H9 (cell line): ENCODE data around the gene IP6K3. TPM values are rescaled to one million over a fixed set of nuclear protein-coding genes. Genes with fewer than 3 reads are reported as not detected.

Experiments used
- DNase-seq: peaks from one replicate; pipeline ENCODE4 v3.0.0-alpha.2; 2017
- H2AFZ ChIP-seq: one replicate; pipeline ENCODE4 v1.6.1; 2013; ENCODE audit warnings: mild to moderate bottlenecking, low read length, control low read depth, moderate library complexity
- H2AK5ac ChIP-seq: 2 replicates; pipeline ENCODE4 v1.6.1; 2013; ENCODE audit warnings: low read length, control low read depth, mixed read lengths; ENCODE audit not compliant: insufficient read length
- H2BK120ac ChIP-seq: one replicate; pipeline ENCODE4 v1.6.1; 2013; ENCODE audit warnings: low read depth, mild to moderate bottlenecking, low read length, control low read depth, inconsistent platforms; ENCODE audit not compliant: poor library complexity, severe bottlenecking
- H2BK12ac ChIP-seq: 2 replicates; pipeline ENCODE4 v1.6.1; 2013; ENCODE audit warnings: low read length, control low read depth, mixed read lengths, low read depth; ENCODE audit not compliant: insufficient read length
- H2BK15ac ChIP-seq: 2 replicates; pipeline ENCODE4 v1.6.1; 2013; ENCODE audit warnings: low read depth, low read length, control low read depth
- H2BK20ac ChIP-seq: one replicate; pipeline ENCODE4 v1.6.1; 2013; ENCODE audit warnings: low read depth, mild to moderate bottlenecking, low read length, control low read depth, inconsistent platforms; ENCODE audit not compliant: poor library complexity, severe bottlenecking
- H2BK5ac ChIP-seq: 2 replicates; pipeline ENCODE4 v1.6.1; 2013; ENCODE audit warnings: low read length, control low read depth, mixed read lengths; ENCODE audit not compliant: insufficient read length
- H3K14ac ChIP-seq: 2 replicates; pipeline ENCODE4 v1.6.1; 2013; ENCODE audit warnings: low read length, control low read depth; ENCODE audit not compliant: insufficient read depth
- H3K18ac ChIP-seq: 2 replicates; pipeline ENCODE4 v1.6.1; 2013; ENCODE audit warnings: low read depth, mild to moderate bottlenecking, mixed read lengths, low read length, control low read depth; ENCODE audit not compliant: insufficient read length
- H3K23ac ChIP-seq: 2 replicates; pipeline ENCODE4 v1.6.1; 2013; ENCODE audit warnings: low read length, control low read depth, mixed read lengths, low read depth; ENCODE audit not compliant: insufficient read length
- H3K23me2 ChIP-seq: 2 replicates; pipeline ENCODE4 v1.6.1; 2013; ENCODE audit warnings: low read depth, mild to moderate bottlenecking, mixed read lengths, low read length, control low read depth; ENCODE audit not compliant: insufficient read length, poor library complexity, severe bottlenecking
- H3K27ac ChIP-seq: 2 replicates; pipeline ENCODE4 v1.5.1; 2013; ENCODE audit warnings: low read length, control low read depth, mixed read lengths, low read depth; ENCODE audit not compliant: insufficient read length
- H3K27me3 ChIP-seq: 2 replicates; pipeline ENCODE4 v1.6.1; 2013; ENCODE audit warnings: low read length, control low read depth, inconsistent platforms; ENCODE audit not compliant: insufficient read depth
- H3K4ac ChIP-seq: 2 replicates; pipeline ENCODE4 v1.6.1; 2013; ENCODE audit warnings: low read depth, mild to moderate bottlenecking, control low read depth, inconsistent platforms, low read length, moderate library complexity
- H3K4me1 ChIP-seq: 2 replicates; pipeline ENCODE4 v1.6.1; 2013; ENCODE audit warnings: low read length, control low read depth, inconsistent platforms; ENCODE audit not compliant: insufficient read depth
- H3K4me2 ChIP-seq: 2 replicates; pipeline ENCODE4 v1.6.1; 2013; ENCODE audit warnings: low read length, control low read depth, mixed read lengths; ENCODE audit not compliant: insufficient read length, insufficient read depth
- H3K56ac ChIP-seq: 2 replicates; pipeline ENCODE4 v1.6.1; 2013; ENCODE audit warnings: low read depth, mild to moderate bottlenecking, mixed read lengths, low read length, control low read depth; ENCODE audit not compliant: insufficient read length
- H3K79me1 ChIP-seq: 2 replicates; pipeline ENCODE4 v1.6.1; 2013; ENCODE audit warnings: low read depth, mild to moderate bottlenecking, moderate library complexity, low read length, control low read depth, inconsistent platforms; ENCODE audit not compliant: insufficient read depth, poor library complexity, severe bottlenecking
- H3K79me2 ChIP-seq: 2 replicates; pipeline ENCODE4 v1.6.1; 2013; ENCODE audit warnings: low read length, control low read depth, inconsistent platforms; ENCODE audit not compliant: insufficient read depth
- H3K9ac ChIP-seq: 2 replicates; pipeline ENCODE4 v1.6.1; 2013; ENCODE audit warnings: low read length, control low read depth, mixed read lengths; ENCODE audit not compliant: insufficient read length; ENCODE audit errors: extremely low read depth
- H3K9me3 ChIP-seq: one replicate; pipeline ENCODE4 v1.6.1; 2013; ENCODE audit warnings: low read depth, low read length, inconsistent platforms; ENCODE audit not compliant: control insufficient read depth
- H3T11ph ChIP-seq: one replicate; pipeline ENCODE4 v1.6.1; 2013; ENCODE audit warnings: mild to moderate bottlenecking, low read length, control low read depth, inconsistent platforms
- H4K20me1 ChIP-seq: one replicate; pipeline ENCODE4 v1.6.1; 2013; ENCODE audit not compliant: control insufficient read depth, insufficient read length, insufficient read depth
- H4K5ac ChIP-seq: 2 replicates; pipeline ENCODE4 v1.6.1; 2013; ENCODE audit warnings: low read depth, mild to moderate bottlenecking, mixed read lengths, low read length, control low read depth; ENCODE audit not compliant: insufficient read length
- H4K8ac ChIP-seq: replicated peaks from 2 replicates; pipeline ENCODE4 v1.6.1; 2013; ENCODE audit warnings: low read length, control low read depth, mixed read lengths, low read depth; ENCODE audit not compliant: insufficient read length
- H4K91ac ChIP-seq: 2 replicates; pipeline ENCODE4 v1.6.1; 2013; ENCODE audit warnings: low read depth, mild to moderate bottlenecking, moderate library complexity, mixed read lengths, low read length, control low read depth; ENCODE audit not compliant: insufficient read length
- H3K27ac Mint-ChIP-seq, 3 experiments: 2 replicates in 2 of 3; 3 replicates in 1 of 3; pipeline ENCODE4 v1.8.0; 2020 to 2021; ENCODE audit warnings: mixed read lengths in 3 of 3, mild to moderate bottlenecking in 1 of 3, moderate library complexity in 1 of 3
- H3K27me3 Mint-ChIP-seq: 2 replicates; pipeline ENCODE4 v1.8.0; 2021; ENCODE audit warnings: low read depth, mild to moderate bottlenecking, moderate library complexity, mixed read lengths
- H3K36me3 Mint-ChIP-seq, 3 experiments: 2 replicates in 2 of 3; 3 replicates in 1 of 3; pipeline ENCODE4 v1.8.0; 2020 to 2021; ENCODE audit warnings: low read depth in 3 of 3, mixed read lengths in 3 of 3; ENCODE audit not compliant: insufficient read depth in 1 of 3
- H3K4me1 Mint-ChIP-seq, 2 experiments: 2 replicates each; pipeline ENCODE4 v1.8.0; 2020; ENCODE audit warnings: mixed read lengths in 2 of 2
- H3K4me3 Mint-ChIP-seq, 2 experiments: 2 replicates in 1 of 2; 3 replicates in 1 of 2; pipeline ENCODE4 v1.8.0; 2020 to 2021; ENCODE audit warnings: mild to moderate bottlenecking in 2 of 2, mixed read lengths in 2 of 2, moderate library complexity in 1 of 2
- H3K9me3 Mint-ChIP-seq, 2 experiments: 2 replicates in 1 of 2; 3 replicates in 1 of 2; pipeline ENCODE4 v1.8.0; 2020; ENCODE audit warnings: mild to moderate bottlenecking in 2 of 2, mixed read lengths in 2 of 2, moderate library complexity in 1 of 2
- CTCF ChIP-seq: fragments of 200-600 bp; sonication (generic); conservative IDR thresholded peaks from 3 replicates; pipeline ENCODE4 v1.8.0; 2021; ENCODE audit warnings: antibody characterized with exemption, mild to moderate bottlenecking
- WGBS: extraction: QIAGEN DNeasy Blood & Tissue Kit; methylation state at CpG from one replicate; pipeline ENCODE4 v1.1.7; 2013; ENCODE audit warnings: missing lambda C conversion rate, low lambda C conversion rate, mixed read lengths; ENCODE audit not compliant: insufficient read length; ENCODE audit errors: extremely low coverage; 5-methylcytosine and 5-hydroxymethylcytosine counted together
- total RNA-seq: library from RNA; stranded (reverse); gene quantifications from 2 replicates; pipeline ENCODE4 v1.2.1, GENCODE V29; 2021

IP6K3 gene
- total RNA-seq, 1 experiment from 2014 or later = 0.46 TPM

- H2BK5ac ChIP-seq = no peak overlapping the region
- Mint-ChIP-seq H3K9me3 (no peaks in the 10 kb centered on the region), H3K4me3 (no peak overlapping the region), H3K4me1 (peaks cover 0 to 4% of the 10 kb centered on the region in 2 experiments; a peak in 1 of 4 replicates), H3K36me3 (peaks cover 34 to 77% (median 67%) of the 10 kb centered on the region in 3 experiments), H3K27ac (peak overlapping the region in 1 of 3 experiments; percentile 14; a peak in 3 of 7 replicates), H3K27me3 (no peaks in the 10 kb centered on the region; the same call in 1 of the 2 replicates)
- H4K8ac ChIP-seq = no peak overlapping the region
- no peak overlapping the region for H2AFZ ChIP-seq
- no peaks in the 10 kb centered on the region for H3K9me3 ChIP-seq
- no CpG with 5 or more reads among the region's 2 CpGs for WGBS
- no peak overlapping the region for H3K23ac ChIP-seq
- no peak overlapping the region for H3K27ac ChIP-seq
- no peaks in the 10 kb centered on the region for H3K4me1 ChIP-seq
- no peaks in the 10 kb centered on the region for H3K23me2 ChIP-seq
- no peak for DNase-seq
- H3K56ac ChIP-seq = no peak overlapping the region
- no peak overlapping the region for H3K18ac ChIP-seq
- no peak overlapping the region for H3K4ac ChIP-seq
- H3K27me3 ChIP-seq = no peaks in the 10 kb centered on the region
- H3K9ac ChIP-seq = no peak overlapping the region
- H2BK120ac ChIP-seq = no peak overlapping the region
- H3K79me2 ChIP-seq = no peaks in the 10 kb centered on the region
- H2BK15ac ChIP-seq = no peak overlapping the region
- no peaks in the 10 kb centered on the region for H3K79me1 ChIP-seq
- no peak overlapping the region for H3K14ac ChIP-seq
- H4K20me1 ChIP-seq = no peaks in the 10 kb centered on the region
- no peak overlapping the region for H2BK12ac ChIP-seq
- H4K5ac ChIP-seq = no peak overlapping the region
- no peak overlapping the region for H4K91ac ChIP-seq
- H3K4me2 ChIP-seq = no peak overlapping the region
- TF ChIP-seq CTCF = no peak
- H2AK5ac ChIP-seq = no peak overlapping the region
- no peak overlapping the region for H3T11ph ChIP-seq
- H2BK20ac ChIP-seq = no peak overlapping the region
These were observed 69.0 kb downstream of the IP6K3 start for GRCh38 chr6:33677689-33678088.
